GM21515 (cell line): ENCODE measurements around the gene SEMA4D.

Source experiments
- ATAC-seq: cut with Tn5 transposase; IDR thresholded peaks from one replicate; pipeline ENCODE4 v1.9.1; 2021; ENCODE audit not compliant: unreplicated experiment

Gene SEMA4D

GRCh38 chr9:89466451-89467277, 31.2 kb downstream of the SEMA4D start:
- ATAC-seq, result peak; percentile 47

- no peak for ATAC-seq
Measured at GRCh38 chr9:89465726-89466308, 32.1 kb downstream of the SEMA4D start.

GRCh38 chr9:89465001-89465451, 32.9 kb downstream of the SEMA4D start:
- no peak for ATAC-seq

- ATAC-seq, result peak; percentile 32
Measured at GRCh38 chr9:89464300-89464901, 33.5 kb downstream of the SEMA4D start.

- no peak for ATAC-seq
Measured at GRCh38 chr9:89462817-89463683, 34.9 kb downstream of the SEMA4D start.

- ATAC-seq, result no peak
Measured at GRCh38 chr9:89462199-89462598, 35.7 kb downstream of the SEMA4D start.

GRCh38 chr9:89461265-89461664, 36.6 kb downstream of the SEMA4D start:
- ATAC-seq, result no peak

- no peak for ATAC-seq
Measured at GRCh38 chr9:89460551-89460950, 37.4 kb downstream of the SEMA4D start.

GRCh38 chr9:89458768-89459496, 39.0 kb downstream of the SEMA4D start:
- ATAC-seq, result no peak

- ATAC-seq, result no peak
Measured at GRCh38 chr9:89457376-89457855, 40.5 kb downstream of the SEMA4D start.

- ATAC-seq, result no peak
Measured at GRCh38 chr9:89455356-89455824, 42.5 kb downstream of the SEMA4D start.

GRCh38 chr9:89454498-89455355, 43.2 kb downstream of the SEMA4D start:
- no peak for ATAC-seq

GRCh38 chr9:89453452-89453851, 44.5 kb downstream of the SEMA4D start:
- ATAC-seq, result no peak

GRCh38 chr9:89452561-89452960, 45.4 kb downstream of the SEMA4D start:
- ATAC-seq, result no peak

- ATAC-seq, result no peak
Measured at GRCh38 chr9:89450213-89450612, 47.7 kb downstream of the SEMA4D start.

GRCh38 chr9:89449261-89449671, 48.6 kb downstream of the SEMA4D start:
- no peak for ATAC-seq

- no peak for ATAC-seq
Measured at GRCh38 chr9:89448821-89449220, 49.1 kb downstream of the SEMA4D start.

- ATAC-seq, result no peak
Measured at GRCh38 chr9:89448381-89448780, 49.5 kb downstream of the SEMA4D start.

- ATAC-seq, result no peak
Measured at GRCh38 chr9:89447416-89447815, 50.5 kb downstream of the SEMA4D start.
